HUDEP-2 (cell line): Measurements from ENCODE around the gene MECP2.
"Not testable (repeated sequence)": the region's sequence is repeated elsewhere in the genome, so short reads cannot be mapped to it uniquely, and the experiment has no call there.

Experiments
- DNase-seq, 76 experiments: peaks; one replicate each; lab custom pipeline; 2025; ENCODE audit not compliant: unreplicated experiment in 76 of 76; lab: John Stamatoyannopoulos, UW

Gene MECP2

DNA sequence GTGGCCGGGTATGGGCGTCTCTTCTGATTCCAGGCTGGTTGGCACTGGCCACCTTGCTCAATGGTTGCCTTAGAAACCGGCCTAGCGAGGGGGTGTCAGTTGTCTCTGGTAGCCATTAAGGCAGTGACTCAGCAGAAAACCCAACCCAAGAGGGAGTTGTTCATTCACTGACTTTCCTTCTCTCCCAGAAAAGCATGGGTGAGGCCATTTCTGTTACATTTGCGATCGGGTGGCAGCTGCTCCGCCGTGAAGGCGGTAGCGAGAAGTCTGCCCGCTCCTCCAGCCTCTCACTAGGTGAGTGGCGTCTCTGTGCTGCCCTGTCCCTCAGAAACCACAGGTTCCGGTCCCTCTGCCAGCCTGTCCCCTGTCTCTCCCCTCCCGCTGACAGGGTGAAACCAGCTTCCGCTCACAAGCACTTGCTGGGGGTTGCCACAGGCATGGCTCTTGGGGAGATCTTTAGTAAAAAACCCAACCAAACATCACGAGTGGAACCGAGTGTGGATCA lies 95.2 kb downstream of the MECP2 start:
- DNase-seq, result peak in 67 of 76 experiments; percentile 1 to 76 (median 43)

DNA sequence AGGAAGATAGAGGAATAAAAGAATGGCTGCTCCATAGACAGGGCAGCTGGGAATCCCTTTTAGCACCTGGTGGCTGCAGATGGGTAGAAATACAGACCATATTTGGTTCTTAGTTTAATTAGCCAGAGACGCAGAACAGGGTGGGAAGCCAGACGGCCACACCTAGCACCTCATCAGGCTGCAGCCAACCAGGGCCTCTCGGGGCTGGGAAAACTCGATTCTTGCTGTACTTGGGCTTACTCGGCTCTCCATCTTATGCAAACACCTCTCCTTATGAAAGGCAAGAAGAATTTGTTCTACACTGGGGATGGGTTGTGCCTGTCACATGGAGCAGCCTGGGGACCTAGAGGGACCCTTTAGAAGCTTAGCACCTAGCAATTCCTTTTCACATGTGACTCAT lies 97.5 kb downstream of the MECP2 start:
- DNase-seq, result no peak

DNA sequence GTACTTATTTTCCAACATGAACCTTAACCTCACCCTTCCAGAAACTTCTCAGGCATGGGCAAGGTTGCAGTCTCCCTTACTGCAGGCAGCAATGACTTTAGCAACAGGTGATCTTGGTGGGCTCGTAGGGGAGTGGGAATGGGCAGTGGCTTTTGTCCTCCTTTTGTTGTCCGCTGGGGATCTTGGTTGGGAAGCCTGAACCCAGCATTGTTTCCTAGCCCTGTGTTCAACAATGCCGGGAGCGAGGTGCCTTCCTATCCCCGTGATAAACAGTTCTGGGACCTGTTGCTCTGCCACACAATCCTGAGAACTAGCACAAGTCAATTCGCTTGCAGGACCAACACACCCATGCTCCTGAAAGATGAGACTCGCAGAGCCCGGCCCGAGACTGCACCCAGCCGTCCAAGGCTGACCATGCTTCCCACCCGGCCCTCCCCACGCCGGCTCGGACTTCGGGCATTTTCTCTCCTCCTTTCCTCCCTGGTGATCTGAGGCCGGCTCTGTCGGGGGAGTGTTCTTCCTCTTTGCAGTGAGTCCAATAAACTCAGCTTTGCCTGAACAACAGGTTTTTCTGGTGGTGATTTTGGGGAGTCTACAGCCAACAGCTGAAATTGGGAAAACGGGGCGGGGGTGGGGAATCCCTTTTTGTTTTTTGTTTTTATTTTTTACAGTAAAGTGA lies 98.0 kb downstream of the MECP2 start:
- no peak for DNase-seq

DNA sequence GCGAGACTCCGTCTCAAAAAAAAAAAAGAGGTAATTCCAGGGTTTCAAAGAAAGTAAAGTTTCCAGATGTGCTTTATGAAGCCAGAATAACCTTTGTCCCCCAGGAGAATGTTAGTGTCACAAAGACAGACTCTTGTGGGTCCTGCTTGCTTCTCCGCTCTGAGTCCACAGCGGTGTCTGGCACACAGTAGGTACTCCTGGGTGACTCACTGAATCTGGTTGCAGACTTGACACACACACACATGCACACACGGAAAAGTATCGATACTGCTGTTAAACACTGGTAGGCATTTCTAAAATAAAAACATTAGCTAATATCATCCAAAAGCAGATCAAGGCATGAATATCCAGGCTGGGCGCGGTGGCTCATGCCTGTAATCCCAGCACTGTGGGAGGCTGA lies 102.0 kb downstream of the MECP2 start:
- no peak for DNase-seq

DNA sequence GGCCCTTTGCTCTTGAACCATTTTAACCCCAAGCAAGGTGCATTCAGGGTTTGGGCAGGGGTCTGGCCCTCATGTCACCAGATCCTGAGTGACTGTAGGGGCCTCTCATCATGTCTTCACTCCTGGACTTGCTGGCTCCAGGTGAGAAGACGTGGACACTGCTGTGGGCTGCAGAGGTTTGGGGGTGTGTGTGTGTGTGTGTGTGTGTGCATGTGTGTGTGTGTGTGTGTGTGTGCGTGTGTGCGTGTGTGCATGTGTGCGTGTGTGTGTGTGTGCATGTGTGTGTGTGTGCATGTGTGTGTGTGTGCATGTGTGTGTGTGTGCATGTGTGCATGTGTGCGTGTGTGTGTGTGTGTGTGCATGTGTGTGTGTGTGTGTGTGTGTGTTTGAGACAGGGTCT lies 103.1 kb downstream of the MECP2 start:
- DNase-seq, result not testable (repeated sequence)

DNA sequence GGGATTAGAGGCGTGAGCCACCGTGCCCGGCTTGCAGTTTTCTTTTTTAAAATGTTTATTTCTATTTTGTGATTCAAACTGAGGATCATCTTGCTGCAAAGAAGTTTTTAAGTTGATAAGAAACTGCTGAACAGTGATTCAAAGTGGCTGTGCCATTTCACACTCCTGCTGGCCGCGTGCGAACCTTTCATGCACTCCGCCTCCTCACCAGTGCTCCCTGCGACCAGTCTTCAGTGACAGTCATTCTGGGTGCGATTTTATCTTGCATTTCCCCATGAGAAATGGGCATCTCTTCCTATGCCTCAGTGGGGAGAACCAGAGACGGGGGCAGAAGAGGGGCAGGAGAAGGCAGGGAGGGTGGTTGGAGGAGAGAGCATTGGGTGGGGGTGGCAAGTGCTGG lies 103.5 kb downstream of the MECP2 start:
- DNase-seq, result no peak

DNA sequence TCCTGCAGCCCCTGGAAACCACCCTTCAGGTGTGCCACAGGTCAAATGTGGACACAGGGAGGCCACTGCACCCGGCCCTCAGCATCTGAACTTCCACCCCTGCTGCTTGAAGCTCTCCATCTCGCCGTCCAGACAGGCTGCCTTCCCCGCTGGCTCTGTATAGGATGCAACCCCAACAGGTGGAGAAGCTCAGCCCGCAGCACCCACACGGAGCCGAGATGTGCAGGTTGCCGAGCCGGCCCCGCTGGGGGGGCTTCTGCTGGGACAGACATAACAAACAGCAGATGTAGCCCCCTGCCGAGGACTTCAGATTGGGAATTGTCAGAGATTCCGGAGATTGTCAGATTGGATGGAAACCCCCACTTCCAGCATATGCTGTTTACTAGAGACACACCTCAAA lies 104.4 kb downstream of the MECP2 start:
- DNase-seq, result no peak

DNA sequence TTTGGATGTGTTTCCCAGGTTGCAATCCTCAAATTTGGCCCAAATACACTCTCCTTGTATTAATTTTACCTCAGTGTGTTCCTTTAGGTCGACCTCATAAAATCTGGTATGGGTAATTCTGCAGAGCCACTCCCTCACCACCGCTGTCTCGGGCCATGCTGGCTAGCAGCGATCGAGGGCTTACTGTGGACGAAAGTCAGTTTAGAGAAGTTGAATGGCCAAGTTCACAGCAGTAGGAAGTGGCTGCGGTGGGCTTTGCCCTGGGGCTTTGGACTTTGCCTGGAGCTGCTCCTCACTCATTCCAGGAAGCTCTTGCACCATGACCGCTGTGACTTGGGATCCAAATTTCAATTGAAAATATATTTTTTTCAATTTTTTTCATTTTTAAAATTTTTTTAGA lies 105.3 kb downstream of the MECP2 start:
- no peak for DNase-seq

DNA sequence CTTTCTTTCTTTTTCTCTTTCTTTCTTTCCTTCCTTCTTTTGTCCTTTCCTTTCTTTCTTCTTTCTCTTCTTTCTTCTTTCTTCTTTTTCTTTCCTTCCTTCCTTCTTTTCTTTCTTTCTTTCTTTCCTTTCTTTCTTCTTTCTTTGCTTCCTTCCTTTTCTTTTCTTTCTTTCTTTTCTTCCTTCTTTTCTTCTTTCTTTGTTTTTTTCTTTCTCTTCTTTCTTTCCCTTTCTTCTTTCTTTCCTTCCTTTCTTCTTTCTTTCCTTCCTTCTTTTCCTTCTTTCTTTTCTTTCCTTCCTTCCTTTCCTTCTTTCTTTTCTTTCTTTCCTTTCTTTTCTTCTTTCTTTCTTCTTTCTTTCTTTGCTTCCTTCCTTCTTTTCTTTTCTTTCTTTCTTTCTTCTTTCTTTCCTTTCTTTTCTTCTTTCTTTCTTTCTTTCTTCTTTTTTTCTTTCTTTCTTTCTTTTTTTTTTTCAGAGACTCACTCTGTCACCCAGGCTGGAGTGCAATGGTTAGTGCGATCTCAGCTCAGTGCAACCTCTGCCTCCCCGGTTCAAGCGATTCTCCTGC lies 106.4 kb downstream of the MECP2 start:
- DNase-seq, result no peak

DNA sequence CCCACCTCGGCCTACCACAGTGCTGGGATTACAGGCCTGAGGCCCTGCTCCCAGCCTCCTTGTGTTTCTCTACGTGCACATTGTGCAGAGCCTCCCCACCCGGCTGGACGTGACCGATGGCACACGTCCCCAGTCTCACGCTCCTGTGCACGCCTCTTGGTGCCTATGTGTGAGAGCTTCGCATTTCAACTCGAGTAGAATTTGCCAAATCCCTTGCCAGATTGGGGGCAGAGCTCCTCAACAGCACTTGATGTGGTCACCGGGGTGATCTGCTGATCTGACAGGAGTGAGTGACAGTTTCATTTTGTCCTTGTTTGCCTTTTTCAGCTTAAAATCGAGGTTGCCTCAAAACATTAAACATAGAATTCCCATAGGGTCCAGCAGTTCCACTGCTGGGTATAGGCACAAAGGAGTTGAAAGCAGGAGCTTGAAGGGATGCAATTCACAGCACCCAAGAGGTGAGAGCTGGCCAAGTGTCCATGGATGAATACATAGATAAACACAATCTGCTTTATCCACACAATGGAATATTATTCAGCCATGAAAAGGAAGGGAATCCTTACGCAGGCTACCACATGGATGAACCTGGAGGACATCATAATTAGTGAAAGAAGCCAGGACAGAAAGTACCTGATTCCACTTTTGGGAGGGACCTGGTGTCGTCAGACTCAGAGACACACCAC lies 107.4 kb downstream of the MECP2 start:
- DNase-seq, result no peak

DNA sequence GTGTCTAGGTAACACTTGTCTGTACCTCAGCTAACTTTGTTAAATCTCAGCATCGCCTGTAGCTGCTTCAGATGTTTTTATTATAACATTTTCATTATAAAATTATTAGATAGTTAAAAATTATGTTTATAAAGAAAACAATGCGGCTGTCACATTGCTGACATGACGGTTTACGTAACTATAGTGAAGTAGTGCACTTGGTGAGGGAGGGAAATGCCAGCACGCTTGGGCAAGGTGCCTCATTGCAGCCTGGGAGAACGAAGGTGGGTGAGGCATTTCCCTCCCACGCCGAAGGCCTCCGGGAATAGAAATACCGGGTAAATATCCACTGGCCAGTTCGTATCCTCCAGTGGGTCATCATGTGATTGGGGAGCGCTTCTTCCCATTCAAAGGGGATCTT lies 109.0 kb downstream of the MECP2 start:
- DNase-seq, result no peak

DNA sequence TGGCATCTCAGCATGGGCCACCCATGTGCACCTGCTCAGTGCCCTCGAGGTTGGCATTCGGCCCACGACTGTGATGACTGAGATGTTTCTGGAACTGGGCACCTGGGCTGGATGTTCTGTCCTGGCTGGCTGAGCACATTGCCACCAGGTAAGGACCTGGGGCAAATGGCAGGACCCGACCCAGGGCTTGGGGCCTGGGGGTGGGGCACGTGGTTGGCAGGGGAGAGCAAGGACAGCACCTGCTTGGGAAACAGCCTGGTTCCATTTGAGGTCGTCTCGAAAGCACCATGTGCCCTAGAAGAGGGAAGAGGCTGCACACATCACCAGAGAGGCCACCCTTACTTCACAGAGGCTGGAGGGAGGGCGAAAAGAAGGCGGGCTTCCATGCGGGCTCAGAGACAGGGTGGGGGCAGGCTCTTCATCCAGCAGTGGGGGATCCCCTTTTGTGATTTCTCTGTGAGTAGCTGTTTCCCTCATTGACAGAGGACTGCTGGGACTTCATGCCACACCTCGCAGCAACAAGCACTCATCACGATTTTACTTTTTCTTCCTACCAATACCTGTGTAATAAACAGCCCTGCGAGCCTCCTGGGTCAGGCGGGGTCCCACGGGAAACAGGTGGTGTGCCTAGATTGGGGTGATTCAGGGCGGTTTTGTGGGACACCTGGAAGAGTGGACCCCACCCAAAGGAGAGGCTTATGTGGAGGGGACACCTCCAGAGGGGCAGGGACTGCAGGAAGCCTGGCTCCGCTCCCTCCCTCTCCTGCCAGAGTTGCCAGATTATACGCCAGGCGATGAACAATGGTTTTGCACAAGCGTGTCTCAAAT lies 113.0 kb downstream of the MECP2 start:
- DNase-seq, result peak in 11 of 76 experiments; percentile 3 to 36 (median 17)

DNA sequence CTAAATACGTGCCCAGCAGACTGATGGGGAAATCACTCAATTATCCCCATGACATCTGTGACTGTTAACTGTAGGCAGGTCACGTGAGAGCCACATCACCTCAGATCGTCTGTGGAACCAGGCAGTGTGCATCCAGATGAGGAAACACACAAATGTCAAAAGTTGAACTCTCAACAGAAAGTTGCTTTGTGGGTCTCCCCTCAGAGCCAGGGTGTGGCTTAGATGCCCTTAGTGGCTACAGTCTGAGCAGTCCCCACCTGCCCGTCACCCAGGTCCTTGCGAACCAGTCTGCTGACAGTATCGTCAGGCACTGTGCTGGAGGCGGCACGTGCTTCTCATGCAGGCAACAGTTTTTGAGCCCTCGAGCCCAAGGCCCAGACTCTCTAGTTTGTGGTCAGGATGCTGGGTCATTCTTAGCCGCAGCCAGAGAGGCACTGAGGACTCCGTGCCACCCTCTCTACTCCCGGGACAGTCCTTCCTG lies 114.2 kb downstream of the MECP2 start:
- no peak for DNase-seq

DNA sequence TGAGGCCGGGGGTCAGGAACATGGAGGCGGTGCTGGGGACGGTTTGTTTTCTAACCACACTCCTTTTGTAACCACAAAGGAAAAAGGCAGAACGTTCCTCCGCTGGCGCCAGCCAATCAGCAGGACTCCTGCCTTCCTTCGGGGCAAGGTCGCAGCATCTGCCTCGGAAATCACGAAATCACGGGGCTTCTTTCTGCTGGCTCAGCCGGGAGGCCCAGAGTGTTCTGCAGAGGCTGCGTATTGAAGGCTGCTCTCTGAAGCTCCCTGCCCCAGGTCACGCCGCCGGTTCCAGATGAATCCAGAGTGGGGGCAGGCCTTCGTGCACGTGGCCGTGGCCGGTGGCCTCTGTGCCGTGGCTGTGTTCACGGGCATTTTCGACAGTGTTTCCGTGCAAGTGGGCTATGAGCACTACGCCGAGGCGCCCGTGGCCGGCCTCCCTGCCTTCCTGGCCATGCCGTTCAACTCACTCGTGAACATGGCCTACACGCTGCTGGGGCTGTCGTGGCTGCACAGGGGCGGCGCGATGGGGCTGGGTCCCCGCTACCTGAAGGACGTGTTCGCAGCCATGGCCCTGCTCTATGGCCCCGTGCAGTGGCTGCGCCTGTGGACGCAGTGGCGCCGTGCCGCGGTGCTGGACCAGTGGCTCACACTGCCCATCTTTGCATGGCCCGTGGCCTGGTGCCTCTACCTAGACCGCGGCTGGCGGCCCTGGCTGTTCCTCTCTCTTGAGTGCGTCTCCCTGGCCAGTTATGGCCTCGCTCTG lies 115.6 kb downstream of the MECP2 start:
- peak in 1 of 76 experiments; percentile 5 for DNase-seq

DNA sequence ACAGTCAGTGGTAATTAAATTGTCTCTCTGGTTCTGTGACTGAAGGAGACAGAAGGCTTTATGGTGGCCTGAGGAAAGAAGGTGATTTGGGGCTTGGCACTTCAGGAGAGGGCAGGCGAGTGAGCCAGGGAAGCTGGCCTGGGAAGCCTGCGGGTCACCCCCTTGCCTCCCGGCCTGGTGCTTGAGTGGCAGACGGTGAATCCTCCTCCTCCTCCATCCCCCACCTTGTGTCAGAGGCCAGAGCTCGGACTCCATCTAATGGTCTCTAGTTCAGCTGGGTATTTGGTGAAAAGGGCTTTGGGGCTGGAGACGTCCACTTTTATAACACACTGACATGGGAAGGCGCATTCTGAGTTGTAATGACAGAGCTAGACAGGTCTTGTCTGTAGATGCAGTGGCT lies 116.3 kb downstream of the MECP2 start:
- peak in 1 of 76 experiments; percentile 18 for DNase-seq

DNA sequence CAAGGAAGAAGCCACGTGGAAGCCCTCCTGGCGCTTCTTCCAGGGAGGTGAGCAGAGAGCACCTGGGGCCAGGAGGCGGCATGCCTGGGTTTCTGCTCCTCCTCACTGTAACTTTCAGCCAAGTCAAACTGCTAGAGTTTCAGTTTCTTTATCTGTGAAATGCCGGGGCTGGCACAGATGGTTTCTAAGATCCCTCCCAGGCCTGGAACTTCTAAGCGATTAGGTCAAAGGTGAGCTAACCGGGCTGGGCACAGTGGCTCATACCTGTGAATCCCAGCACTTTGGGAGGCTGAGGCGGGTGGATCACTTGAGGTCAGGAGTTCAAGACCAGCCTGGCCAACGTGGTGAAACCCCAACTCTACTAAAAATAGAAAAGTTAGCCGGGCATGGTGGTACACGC lies 117.1 kb downstream of the MECP2 start:
- peak in 6 of 76 experiments; percentile 0 to 19 (median 9) for DNase-seq

DNA sequence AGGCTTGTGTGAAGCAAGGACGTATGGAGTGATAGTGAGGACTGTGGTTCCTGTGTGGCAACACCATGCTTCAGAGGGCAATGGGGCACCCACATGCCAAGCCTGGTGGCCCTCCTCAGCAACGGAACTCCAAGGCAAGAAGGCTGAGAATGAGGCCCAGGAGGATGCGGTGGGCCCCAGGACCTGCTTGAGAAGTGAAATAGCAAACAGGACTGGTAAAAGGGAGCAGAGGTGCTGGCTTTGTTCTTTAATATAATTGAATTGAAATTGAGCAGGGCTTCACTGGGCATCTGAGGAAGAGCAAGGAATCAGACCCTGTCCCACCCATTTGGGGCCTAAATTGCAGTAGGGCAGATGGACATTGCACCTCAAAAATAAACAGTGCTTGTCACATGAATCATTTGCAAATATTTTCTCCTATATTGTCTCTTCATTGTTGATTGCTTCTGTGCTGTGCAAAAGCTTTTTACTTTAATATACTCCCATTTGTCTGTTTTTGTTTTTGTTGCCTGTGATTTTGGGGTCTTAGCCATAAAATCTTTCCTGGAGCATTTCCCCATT lies 122.7 kb downstream of the MECP2 start:
- no peak for DNase-seq

DNA sequence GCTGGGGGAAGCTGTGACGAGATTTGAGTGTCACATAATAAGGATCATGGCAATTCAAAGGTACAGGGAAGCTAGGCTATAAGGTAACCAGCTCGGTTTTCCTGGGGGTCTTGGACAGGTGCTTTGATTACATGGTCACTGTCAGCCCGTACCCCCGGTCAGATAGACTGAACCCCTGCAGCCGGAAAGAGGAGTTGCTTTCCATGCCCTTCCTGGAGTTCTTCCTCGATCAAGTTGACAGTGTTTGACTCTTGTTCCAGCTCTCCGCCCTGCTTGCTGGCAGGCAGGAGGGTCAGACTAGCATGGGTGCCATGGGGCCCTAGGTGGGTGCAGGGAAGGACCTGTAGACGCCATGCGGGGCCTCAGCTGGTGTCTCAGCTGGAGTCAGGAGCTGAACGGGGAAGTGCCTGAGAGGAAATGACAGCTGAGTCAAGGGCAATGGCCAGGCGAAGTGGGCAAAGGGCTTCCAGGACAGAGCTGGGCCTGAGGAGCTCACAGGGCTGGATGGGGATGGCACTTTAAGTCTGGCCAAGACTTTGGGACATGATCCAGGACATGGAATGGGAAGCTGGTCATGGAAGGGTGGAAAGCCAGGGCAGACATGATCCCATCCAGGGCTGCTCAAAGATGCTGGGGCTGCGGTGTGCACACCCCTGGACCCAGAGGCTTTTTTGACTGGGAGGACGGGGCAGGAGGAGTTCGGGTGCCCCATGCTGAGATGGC lies 123.4 kb downstream of the MECP2 start:
- no peak for DNase-seq
